PC-9 (cell line): Measurements from ENCODE around the gene NUP107. TPM values are rescaled to one million over a fixed set of nuclear protein-coding genes. Genes with fewer than 3 reads are reported as not detected.
"Not testable (repeated sequence)": the region's sequence is repeated elsewhere in the genome, so short reads cannot be mapped to it uniquely, and the experiment has no call there.

Experiments
- Bru-seq: library from RNA; stranded (reverse); fragments of 400-500 nt; gene quantifications from one replicate; lab custom pipeline; 2021; lab: Mats Ljungman, UMichigan
- BruChase-seq, 2 experiments: library from RNA; stranded (reverse); fragments of 400-500 nt; gene quantifications; one replicate each; lab custom pipeline; 2021; lab: Mats Ljungman, UMichigan
- BruUV-seq: library from RNA; stranded (reverse); fragments of 400-500 nt; replicated peaks from 2 replicates; lab custom pipeline; 2021; lab: Mats Ljungman, UMichigan
- CTCF ChIA-PET: fragments of 300-600 bp; sonication (Branson Sonifier 250); formaldehyde crosslinking; loops from one replicate; lab custom pipeline; 2022; ENCODE audit warnings: antibody characterized with exemption; lab: Charles Lee
- POLR2A ChIA-PET: fragments of 300-600 bp; sonication (Branson Sonifier 250); formaldehyde crosslinking; loops from one replicate; lab custom pipeline; 2022; ENCODE audit warnings: antibody characterized with exemption; ENCODE audit not compliant: unreplicated experiment; lab: Charles Lee
- DNase-seq, 2 experiments: peaks; one replicate each; pipeline versions ENCODE4 v3.0.0 to v3.0.0-alpha.2; 2015 to 2022; ENCODE audit warnings: mixed read lengths in 1 of 2
- H2AFZ ChIP-seq: fragments of 200-600 bp; sonication (generic); 2 replicates; pipeline ENCODE4 v1.8.1; 2017; ENCODE audit warnings: antibody characterized with exemption
- H3F3A ChIP-seq: fragments of 200-600 bp; sonication (generic); 2 replicates; pipeline ENCODE4 v1.8.1; 2017; ENCODE audit warnings: antibody characterized with exemption, mild to moderate bottlenecking, low read depth; ENCODE audit not compliant: insufficient read depth
- H3K27ac ChIP-seq: fragments of 200-600 bp; sonication (generic); 2 replicates; pipeline ENCODE4 v1.6.1; 2016; ENCODE audit warnings: mixed run types
- H3K27me3 ChIP-seq: fragments of 200-600 bp; sonication (generic); 2 replicates; pipeline ENCODE4 v1.6.1; 2016; ENCODE audit warnings: low read depth, mixed run types; ENCODE audit not compliant: insufficient read depth
- H3K36me3 ChIP-seq: fragments of 200-600 bp; sonication (generic); 2 replicates; pipeline ENCODE4 v1.6.1; 2016; ENCODE audit warnings: low read depth, mixed run types
- H3K4me1 ChIP-seq: fragments of 200-600 bp; sonication (generic); replicated peaks from 2 replicates; pipeline ENCODE4 v1.6.1; 2016; ENCODE audit warnings: mixed run types; ENCODE audit not compliant: insufficient read depth
- H3K4me2 ChIP-seq: fragments of 200-600 bp; sonication (generic); 2 replicates; pipeline ENCODE4 v1.6.1; 2017; ENCODE audit warnings: mixed run types
- H3K4me3 ChIP-seq: fragments of 200-600 bp; sonication (generic); 2 replicates; pipeline ENCODE4 v1.6.1; 2016; ENCODE audit warnings: mixed run types
- H3K79me2 ChIP-seq: fragments of 200-600 bp; sonication (generic); 2 replicates; pipeline ENCODE4 v1.6.1; 2017; ENCODE audit warnings: low read depth, mixed run types
- H3K9me2 ChIP-seq: fragments of 200-600 bp; sonication (generic); 2 replicates; pipeline ENCODE4 v1.8.1; 2017; ENCODE audit warnings: mild to moderate bottlenecking; ENCODE audit not compliant: insufficient read depth
- H3K9me3 ChIP-seq: fragments of 200-600 bp; sonication (generic); 2 replicates; pipeline ENCODE4 v1.8.1; 2016; ENCODE audit warnings: low read depth; ENCODE audit not compliant: insufficient read depth
- H4K20me1 ChIP-seq: fragments of 200-600 bp; sonication (generic); 2 replicates; pipeline ENCODE4 v1.8.1; 2017; ENCODE audit not compliant: insufficient read depth
- CTCF ChIP-seq: fragments of 200-600 bp; sonication (generic); conservative IDR thresholded peaks from 2 replicates; pipeline ENCODE4 v1.6.1; 2017; ENCODE audit warnings: mixed run types, antibody characterized with exemption, mild to moderate bottlenecking, moderate library complexity
- EZH2 ChIP-seq: fragments of 200-600 bp; sonication (generic); IDR thresholded peaks from 2 replicates; pipeline ENCODE4 v1.8.0; 2017; ENCODE audit warnings: antibody characterized with exemption, low read depth
- intact Hi-C: fragments of 100-400 bp; cut with micrococcal nuclease; formaldehyde crosslinking; loops from one replicate; pipeline ENCODE4 v1.10.0; 2022; ENCODE audit not compliant: unreplicated experiment
- long read RNA-seq: library from polyadenylated mRNA; stranded (forward); transcript quantifications from one replicate; pipeline ENCODE4 v2.0.0, GENCODE V29; 2022
- total RNA-seq: library from RNA; stranded (reverse); gene quantifications from 2 replicates; pipeline ENCODE4 v1.2.3, GENCODE V29; 2021

The NUP107 gene
- total RNA-seq (75.7 and 84.9 TPM in 2 replicates), Bru-seq, nascent RNA (percentile 85 among the genes with signal in this experiment), BruChase-seq, experiment 1, labeled RNA remaining after a 2-hour chase (percentile 86 among the genes with signal in this experiment), BruChase-seq, experiment 2, labeled RNA remaining after a 6-hour chase (percentile 88 among the genes with signal in this experiment)
- long read RNA-seq, full-length matches to known transcripts: 50 of 65 reads
- long read RNA-seq, partial matches to known transcripts: 5 of 65 reads
- long read RNA-seq, other reads (novel, unspliced or antisense): 10 of 65 reads

- peaks cover 4% of the 10 kb centered on the region for H3F3A ChIP-seq
- H3K27ac ChIP-seq: peak within 1 kb of the TSS; percentile 87
- H3K9me3 ChIP-seq: no peaks in the 10 kb centered on the region
- intact Hi-C loops: loop anchor here (2.0 to 10.0 kb wide), 5 partner anchors 76 to 465 kb away; partner anchors contain the start of genes MDM1, MDM2 and RAP1B
- ChIA-PET CTCF (no interaction called here), POLR2A (interaction anchor here (0.5 to 0.6 kb wide), 2 partner anchors 102 to 331 kb away, joined by 4 to 10 read pairs; no protein-coding TSS in a partner anchor)
- H4K20me1 ChIP-seq: peaks cover 6% of the 10 kb centered on the region; the same call in 1 of the 2 replicates
- peaks cover 34% of the 10 kb centered on the region for H3K79me2 ChIP-seq
- peak within 1 kb of the TSS; percentile 97 for H3K4me3 ChIP-seq
- DNase-seq: peak; percentile 97 to 99
- H3K36me3 ChIP-seq: peaks cover 14% of the 10 kb centered on the region
- BruUV-seq: TSS peak; percentile 68
- no peaks in the 10 kb centered on the region for H3K27me3 ChIP-seq
- peaks cover 24% of the 10 kb centered on the region for H3K4me1 ChIP-seq
- peak within 1 kb of the TSS; percentile 92 for H2AFZ ChIP-seq
- H3K4me2 ChIP-seq: peak within 1 kb of the TSS; percentile 99
- H3K9me2 ChIP-seq: no peaks in the 10 kb centered on the region
- no peak for TF ChIP-seq EZH2
- no peak for TF ChIP-seq CTCF
These were observed at the start of gene NUP107 for GRCh38 chr12:68686595-68687521. TSS of gene NUP107 (plus strand) at chr12:68686978. CDS start at chr12:68687066, 88 bp downstream.

- BruUV-seq, H3K9me2 ChIP-seq, H3K36me3 ChIP-seq, H3K4me2 ChIP-seq, intact Hi-C loops, H2AFZ ChIP-seq, H3K9me3 ChIP-seq, H3K27me3 ChIP-seq, DNase-seq, H3F3A ChIP-seq, H3K27ac ChIP-seq, CTCF ChIA-PET, POLR2A ChIA-PET, H3K4me3 ChIP-seq: not testable (repeated sequence)
- peaks cover 13% of the 10 kb centered on the region for H3K4me1 ChIP-seq
- H3K79me2 ChIP-seq: peaks cover 88% of the 10 kb centered on the region
- peaks cover 79% of the 10 kb centered on the region for H4K20me1 ChIP-seq
These were observed 49.3 kb upstream of the NUP107 start for GRCh38 chr12:68637439-68637838.

GRCh38 chr12:68638171-68638570 is 48.6 kb upstream of the NUP107 start:
- POLR2A ChIA-PET: no interaction called here
- no TSS peak for BruUV-seq

More at GRCh38 chr12:68638171-68638570, 48.6 kb upstream of the NUP107 start:
- no peak overlapping the region for H2AFZ ChIP-seq
- peaks cover 13% of the 10 kb centered on the region for H3K4me1 ChIP-seq
- H3K9me2 ChIP-seq: no peaks in the 10 kb centered on the region
- no peak overlapping the region for H3K4me2 ChIP-seq
- 0 out of 2 replicates have a peak, but pooled peaks cover 4% of the 10 kb centered on the region for H3K36me3 ChIP-seq
- no peak overlapping the region for H3K27ac ChIP-seq
- no peaks in the 10 kb centered on the region for H3K27me3 ChIP-seq
- H3K4me3 ChIP-seq: no peak overlapping the region
- TF ChIP-seq CTCF (no peak), EZH2 (no peak)
- intact Hi-C loops: no loop called here
- no peak for DNase-seq
- peaks cover 88% of the 10 kb centered on the region for H3K79me2 ChIP-seq
- CTCF ChIA-PET: no interaction called here
- H3F3A ChIP-seq: peaks cover 8% of the 10 kb centered on the region; the same call in 1 of the 2 replicates
- no peaks in the 10 kb centered on the region for H3K9me3 ChIP-seq
- peaks cover 75% of the 10 kb centered on the region for H4K20me1 ChIP-seq
